KMS-11 (cell line): ENCODE results near the gene PSMD7.
"Not testable (repeated sequence)": the region's sequence is repeated elsewhere in the genome, so short reads cannot be mapped to it uniquely, and the experiment has no call there.

ENCODE experiments used
- H2AFZ ChIP-seq: fragments of 200-600 bp; sonication (generic); 2 replicates; pipeline ENCODE4 v1.6.1; 2016; ENCODE audit warnings: antibody characterized with exemption, mixed run types, low read depth
- H3K27ac ChIP-seq: fragments of 200-600 bp; sonication (generic); 2 replicates; pipeline ENCODE4 v1.6.1; 2016; ENCODE audit warnings: mild to moderate bottlenecking, mixed run types
- H3K27me3 ChIP-seq: fragments of 200-600 bp; sonication (generic); 2 replicates; pipeline ENCODE4 v1.6.1; 2017; ENCODE audit warnings: mild to moderate bottlenecking, low read depth, mixed run types, moderate library complexity; ENCODE audit not compliant: insufficient read depth
- H3K36me3 ChIP-seq: fragments of 200-600 bp; sonication (generic); 2 replicates; pipeline ENCODE4 v1.6.1; 2017; ENCODE audit warnings: mild to moderate bottlenecking, mixed run types; ENCODE audit not compliant: insufficient read depth
- H3K4me1 ChIP-seq: fragments of 200-600 bp; sonication (generic); 2 replicates; pipeline ENCODE4 v1.6.1; 2016; ENCODE audit warnings: mild to moderate bottlenecking, low read depth, mixed run types; ENCODE audit not compliant: poor library complexity, severe bottlenecking
- H3K4me2 ChIP-seq: fragments of 200-600 bp; sonication (generic); 2 replicates; pipeline ENCODE4 v1.7.0; 2016; ENCODE audit warnings: mild to moderate bottlenecking, mixed run types
- H3K4me3 ChIP-seq: fragments of 200-600 bp; sonication (generic); IDR thresholded peaks from 2 replicates; pipeline ENCODE4 v1.6.1; 2017; ENCODE audit warnings: low read depth, low read length, mixed read lengths; ENCODE audit not compliant: insufficient read depth
- H3K79me2 ChIP-seq: fragments of 200-600 bp; sonication (generic); 2 replicates; pipeline ENCODE4 v1.6.1; 2016; ENCODE audit warnings: low read depth, mixed run types; ENCODE audit not compliant: insufficient read depth
- H3K9ac ChIP-seq: fragments of 200-600 bp; sonication (generic); 2 replicates; pipeline ENCODE4 v1.6.1; 2016; ENCODE audit warnings: mild to moderate bottlenecking, mixed run types
- H4K20me1 ChIP-seq: fragments of 200-600 bp; sonication (generic); 2 replicates; pipeline ENCODE4 v1.6.1; 2016; ENCODE audit warnings: mild to moderate bottlenecking, mixed run types; ENCODE audit not compliant: insufficient read depth
- TF ChIP-seq, protein P1 (sequence below): fragments of 200-600 bp; sonication (generic); conservative IDR thresholded peaks from 2 replicates; pipeline ENCODE4 v1.6.1; 2017; ENCODE audit warnings: low read depth, mild to moderate bottlenecking, antibody characterized with exemption, low read length, moderate library complexity, mixed read lengths

PSMD7 gene

GRCh38 chr16:74320707-74321106 lies 24.1 kb downstream of the PSMD7 start:
- H3K27me3 ChIP-seq = no peaks in the 10 kb centered on the region
- no peak overlapping the region for H2AFZ ChIP-seq
- H3K9ac ChIP-seq = no peak overlapping the region
- H3K4me1 ChIP-seq = no peaks in the 10 kb centered on the region
- H3K4me2 ChIP-seq = no peak overlapping the region
- H3K4me3 ChIP-seq = no peak overlapping the region
- no peaks in the 10 kb centered on the region for H4K20me1 ChIP-seq
- no peaks in the 10 kb centered on the region for H3K36me3 ChIP-seq
- H3K27ac ChIP-seq = no peak overlapping the region
- no peaks in the 10 kb centered on the region for H3K79me2 ChIP-seq
- TF ChIP-seq, protein P1, sequence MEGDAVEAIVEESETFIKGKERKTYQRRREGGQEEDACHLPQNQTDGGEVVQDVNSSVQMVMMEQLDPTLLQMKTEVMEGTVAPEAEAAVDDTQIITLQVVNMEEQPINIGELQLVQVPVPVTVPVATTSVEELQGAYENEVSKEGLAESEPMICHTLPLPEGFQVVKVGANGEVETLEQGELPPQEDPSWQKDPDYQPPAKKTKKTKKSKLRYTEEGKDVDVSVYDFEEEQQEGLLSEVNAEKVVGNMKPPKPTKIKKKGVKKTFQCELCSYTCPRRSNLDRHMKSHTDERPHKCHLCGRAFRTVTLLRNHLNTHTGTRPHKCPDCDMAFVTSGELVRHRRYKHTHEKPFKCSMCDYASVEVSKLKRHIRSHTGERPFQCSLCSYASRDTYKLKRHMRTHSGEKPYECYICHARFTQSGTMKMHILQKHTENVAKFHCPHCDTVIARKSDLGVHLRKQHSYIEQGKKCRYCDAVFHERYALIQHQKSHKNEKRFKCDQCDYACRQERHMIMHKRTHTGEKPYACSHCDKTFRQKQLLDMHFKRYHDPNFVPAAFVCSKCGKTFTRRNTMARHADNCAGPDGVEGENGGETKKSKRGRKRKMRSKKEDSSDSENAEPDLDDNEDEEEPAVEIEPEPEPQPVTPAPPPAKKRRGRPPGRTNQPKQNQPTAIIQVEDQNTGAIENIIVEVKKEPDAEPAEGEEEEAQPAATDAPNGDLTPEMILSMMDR = no peak

GRCh38 chr16:74321356-74321755 lies 24.7 kb downstream of the PSMD7 start:
- Histone ChIP-seq H2AFZ (no peak overlapping the region), H3K9ac (no peak overlapping the region), H3K4me3 (no peak overlapping the region), H3K27ac (no peak overlapping the region), H3K36me3 (no peaks in the 10 kb centered on the region), H3K27me3 (no peaks in the 10 kb centered on the region), H3K4me2 (no peak overlapping the region), H4K20me1 (no peaks in the 10 kb centered on the region), H3K79me2 (no peaks in the 10 kb centered on the region), H3K4me1 (no peaks in the 10 kb centered on the region)
- TF ChIP-seq, protein P1 = no peak

- Histone ChIP-seq H2AFZ (no peak overlapping the region), H3K27ac (no peak overlapping the region), H3K79me2 (no peaks in the 10 kb centered on the region), H3K4me1 (no peaks in the 10 kb centered on the region), H3K9ac (no peak overlapping the region), H3K27me3 (no peaks in the 10 kb centered on the region), H4K20me1 (no peaks in the 10 kb centered on the region), H3K36me3 (no peaks in the 10 kb centered on the region), H3K4me3 (no peak overlapping the region), H3K4me2 (no peak overlapping the region)
- TF ChIP-seq, protein P1 = no peak
These were observed 25.7 kb downstream of the PSMD7 start for GRCh38 chr16:74322301-74322710.

DNA sequence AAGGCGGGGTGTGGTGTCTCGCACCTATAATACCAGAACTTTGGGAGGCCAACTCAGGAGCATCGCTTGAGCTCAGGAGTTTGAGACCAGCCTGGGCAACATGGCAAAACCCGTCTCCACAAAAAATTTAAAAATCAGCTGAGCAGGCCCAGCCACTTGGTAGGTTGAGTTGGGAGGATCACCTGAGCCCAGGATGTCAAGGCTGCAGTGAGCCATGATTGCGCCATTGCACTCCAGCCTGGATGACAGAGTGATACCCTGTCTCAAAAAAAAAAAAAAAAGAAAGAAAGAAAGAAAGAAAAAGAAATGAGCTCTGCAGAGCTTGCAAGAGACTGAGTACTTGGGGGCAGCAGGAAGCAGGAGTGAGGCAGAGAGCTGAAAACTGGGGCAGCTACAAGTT lies 28.2 kb downstream of the PSMD7 start:
- H3K79me2 ChIP-seq, H3K27me3 ChIP-seq, H4K20me1 ChIP-seq, H3K4me2 ChIP-seq, H3K4me1 ChIP-seq, H3K4me3 ChIP-seq, H2AFZ ChIP-seq, H3K9ac ChIP-seq, H3K36me3 ChIP-seq, H3K27ac ChIP-seq: not testable (repeated sequence)

GRCh38 chr16:74325641-74326040 lies 29.0 kb downstream of the PSMD7 start:
- Histone ChIP-seq H4K20me1 (no peaks in the 10 kb centered on the region), H3K4me2 (no peak overlapping the region), H3K4me3 (no peak overlapping the region), H3K4me1 (no peaks in the 10 kb centered on the region), H3K27me3 (no peaks in the 10 kb centered on the region), H3K27ac (no peak overlapping the region), H3K79me2 (no peaks in the 10 kb centered on the region), H2AFZ (no peak overlapping the region), H3K36me3 (no peaks in the 10 kb centered on the region), H3K9ac (no peak overlapping the region)
- TF ChIP-seq, protein P1 = no peak

DNA sequence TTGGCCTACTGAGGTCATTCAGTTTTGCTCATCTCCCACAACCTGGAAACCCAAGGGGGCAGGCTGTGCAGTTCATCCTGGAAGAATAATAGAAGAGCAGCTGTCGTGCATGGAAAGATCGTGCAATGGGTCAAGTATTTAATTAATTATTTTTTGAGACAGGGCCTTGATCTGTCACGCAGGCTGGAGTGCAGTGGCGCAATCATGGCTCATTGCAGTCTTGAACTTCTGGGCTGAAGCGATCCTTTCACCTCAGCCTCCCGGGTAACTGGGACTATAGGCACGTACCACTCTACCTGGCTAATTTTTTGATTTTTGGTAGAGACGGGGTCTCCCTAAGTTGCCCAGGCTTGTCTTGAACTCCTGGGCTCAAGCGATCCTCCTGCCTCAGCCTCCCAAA lies 31.7 kb downstream of the PSMD7 start:
- not testable (repeated sequence) for H3K4me2 ChIP-seq, H3K27me3 ChIP-seq, H3K79me2 ChIP-seq, H4K20me1 ChIP-seq, H3K27ac ChIP-seq, H2AFZ ChIP-seq, H3K36me3 ChIP-seq, H3K4me1 ChIP-seq, H3K4me3 ChIP-seq, H3K9ac ChIP-seq

DNA sequence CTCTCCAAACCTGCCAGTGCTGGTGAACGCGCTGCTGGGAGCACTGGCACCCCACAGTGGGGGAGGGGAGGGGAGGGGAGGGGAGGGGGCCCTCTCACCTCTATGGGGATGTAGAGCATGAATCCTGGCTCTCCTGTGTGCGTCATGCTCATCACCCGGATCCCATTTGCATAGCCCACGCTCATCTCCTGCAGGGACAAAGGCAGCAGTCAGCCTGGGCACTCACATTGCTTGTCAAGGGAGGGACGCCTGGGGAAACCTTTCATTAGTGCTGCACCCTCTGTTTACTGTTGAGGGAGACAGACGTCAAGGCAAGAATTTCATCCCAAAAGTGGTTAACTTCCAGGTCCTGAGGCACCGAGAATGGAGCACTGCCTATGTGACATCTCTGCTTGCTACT lies 35.9 kb downstream of the PSMD7 start:
- H3K4me3 ChIP-seq, H3K27me3 ChIP-seq: not testable (repeated sequence)

GRCh38 chr16:74337506-74337905 lies 40.9 kb downstream of the PSMD7 start:
- not testable (repeated sequence) for H3K27ac ChIP-seq, H3K9ac ChIP-seq, H3K79me2 ChIP-seq, H2AFZ ChIP-seq, H3K4me3 ChIP-seq, H3K36me3 ChIP-seq, H3K4me1 ChIP-seq, H3K4me2 ChIP-seq, H3K27me3 ChIP-seq, H4K20me1 ChIP-seq

More for the DNA sequence above, 35.9 kb downstream of the PSMD7 start:
- H3K36me3 ChIP-seq, H2AFZ ChIP-seq, H3K9ac ChIP-seq, H4K20me1 ChIP-seq, H3K27ac ChIP-seq, H3K4me2 ChIP-seq, H3K79me2 ChIP-seq, H3K4me1 ChIP-seq: not testable (repeated sequence)
